CD8-positive, alpha-beta memory T cell (primary cell): ENCODE results near the gene RBBP9. TPM values are rescaled to one million over a fixed set of nuclear protein-coding genes. Genes with fewer than 3 reads are reported as not detected.
"Not testable (repeated sequence)": the region's sequence is repeated elsewhere in the genome, so short reads cannot be mapped to it uniquely, and the experiment has no call there.

Source experiments
- CTCF ChIA-PET: fragments of 350-600 bp; sonication (Branson Sonifier 250); formaldehyde crosslinking; loops from one replicate; lab custom pipeline; 2021; ENCODE audit warnings: antibody characterized with exemption; lab: Charles Lee
- POLR2A ChIA-PET: fragments of 350-600 bp; sonication (Branson Sonifier 250); formaldehyde crosslinking; loops from one replicate; lab custom pipeline; 2021; ENCODE audit warnings: antibody characterized with exemption; lab: Charles Lee
- DNase-seq, 5 donors: peaks; one replicate each; pipeline versions ENCODE4 v3.0.0 to v3.0.0-alpha.2; 2020 to 2022; ENCODE audit warnings: mixed read lengths in 1 of 5
- H3K27ac ChIP-seq: one replicate; pipeline ENCODE4 v1.7.0; 2013; ENCODE audit warnings: low read depth, mild to moderate bottlenecking, low read length, moderate library complexity
- H3K27me3 ChIP-seq: 2 replicates; pipeline ENCODE4 v1.7.0; 2013; ENCODE audit warnings: low read length, mild to moderate bottlenecking; ENCODE audit not compliant: insufficient read depth, poor library complexity, severe bottlenecking
- H3K36me3 ChIP-seq: 2 replicates; pipeline ENCODE4 v1.7.0; 2013; ENCODE audit warnings: mild to moderate bottlenecking, low read length, moderate library complexity; ENCODE audit not compliant: insufficient read depth
- H3K4me1 ChIP-seq: 2 replicates; pipeline ENCODE4 v1.7.0; 2013; ENCODE audit warnings: mild to moderate bottlenecking, low read length, moderate library complexity; ENCODE audit not compliant: insufficient read depth
- H3K4me3 ChIP-seq: 2 replicates; pipeline ENCODE4 v1.7.0; 2013; ENCODE audit warnings: mild to moderate bottlenecking, low read length
- H3K9me3 ChIP-seq: 2 replicates; pipeline ENCODE4 v1.7.0; 2013; ENCODE audit warnings: mild to moderate bottlenecking, low read length
- H3K27ac Mint-ChIP-seq, 8 donors: one replicate each; pipeline ENCODE4 v1.8.0; 2020 to 2021; ENCODE audit warnings: mixed read lengths in 8 of 8, mild to moderate bottlenecking in 6 of 8, inconsistent platforms in 3 of 8, moderate library complexity in 3 of 8
- H3K27me3 Mint-ChIP-seq, 2 donors: one replicate each; pipeline ENCODE4 v1.8.0; 2020 to 2021; ENCODE audit warnings: mixed read lengths in 2 of 2, mild to moderate bottlenecking in 1 of 2, moderate library complexity in 1 of 2
- H3K36me3 Mint-ChIP-seq, 3 donors: one replicate each; pipeline ENCODE4 v1.8.0; 2020 to 2021; ENCODE audit warnings: mixed read lengths in 3 of 3, inconsistent platforms in 1 of 3, mild to moderate bottlenecking in 1 of 3
- H3K4me1 Mint-ChIP-seq, 3 donors: one replicate each; pipeline ENCODE4 v1.8.0; 2020 to 2021; ENCODE audit warnings: mixed read lengths in 3 of 3, inconsistent platforms in 1 of 3, mild to moderate bottlenecking in 1 of 3
- H3K4me3 Mint-ChIP-seq, 7 donors: one replicate each; pipeline ENCODE4 v1.8.0; 2020 to 2021; ENCODE audit warnings: mixed read lengths in 7 of 7, mild to moderate bottlenecking in 6 of 7, moderate library complexity in 4 of 7, inconsistent platforms in 2 of 7
- H3K9me3 Mint-ChIP-seq, 5 donors: one replicate each; pipeline ENCODE4 v1.8.0; 2020 to 2022; ENCODE audit warnings: mixed read lengths in 5 of 5, mild to moderate bottlenecking in 3 of 5, moderate library complexity in 2 of 5, inconsistent platforms in 1 of 5
- polyA plus RNA-seq: library from polyadenylated mRNA; unstranded; fragments of 300-500 nt; fragmentation: Illumina TruSeq; gene quantifications from one replicate; pipeline ENCODE4 v1.2.3, GENCODE V29; 2021
- total RNA-seq, 2 experiments: library from RNA; stranded (reverse); gene quantifications; one replicate each; pipeline ENCODE4 v1.2.3, GENCODE V29; 2021

Gene RBBP9
- total and polyA plus RNA-seq, 3 experiments from 2014 or later, result 7.9 to 20.4 (median 18.1) TPM

- H3K27me3 ChIP-seq, H3K36me3 ChIP-seq, H3K4me3 Mint-ChIP-seq, H3K27ac Mint-ChIP-seq, POLR2A ChIA-PET, H3K4me1 ChIP-seq, H3K4me3 ChIP-seq, H3K27me3 Mint-ChIP-seq, H3K9me3 Mint-ChIP-seq, H3K36me3 Mint-ChIP-seq, CTCF ChIA-PET, H3K27ac ChIP-seq, DNase-seq, H3K9me3 ChIP-seq: not testable (repeated sequence)
- peaks cover 9 to 12% (median 11%) of the 10 kb centered on the region in 3 donors for H3K4me1 Mint-ChIP-seq
Measured at GRCh38 chr20:18501672-18502071, 4.6 kb upstream of the RBBP9 start.

DNA sequence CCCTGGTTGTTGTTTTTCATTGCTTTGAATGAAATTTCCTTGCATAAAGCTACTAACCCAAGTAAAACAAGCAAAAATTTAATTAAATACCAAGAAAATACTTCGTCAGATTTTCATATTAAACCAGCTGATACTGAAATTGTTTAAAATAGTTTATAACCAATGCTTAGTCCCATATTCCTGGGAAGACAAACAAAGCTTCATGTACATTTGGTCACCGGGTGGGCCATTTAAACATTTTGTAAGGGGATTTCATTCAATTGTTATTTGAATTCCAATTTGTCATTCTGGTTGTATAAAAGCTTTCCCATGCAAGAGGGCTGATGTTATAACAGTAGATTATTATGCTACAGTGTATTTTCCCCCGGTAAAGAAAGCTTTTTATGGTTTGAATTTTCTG is 578 bp upstream of the RBBP9 start:
- Mint-ChIP-seq H3K27me3 (peaks cover 0 to 9% of the 10 kb centered on the region in 2 donors), H3K9me3 (no peaks in the 10 kb centered on the region), H3K4me1 (peaks cover 17 to 21% (median 19%) of the 10 kb centered on the region in 3 donors), H3K4me3 (peak overlapping the region; percentile 94 to 99 (median 98)), H3K27ac (peak overlapping the region; percentile 33 to 97 (median 95)), H3K36me3 (peaks cover 4 to 17% (median 4%) of the 10 kb centered on the region in 3 donors)
- no peaks in the 10 kb centered on the region for H3K9me3 ChIP-seq
- ChIA-PET CTCF (interaction anchor here (0.7 to 2.4 kb wide), 4 partner anchors 9 to 28 kb away, joined by 3 to 30 read pairs (median 4); partner anchors contain the start of gene SEC23B), POLR2A (interaction anchor here (0.7 to 3.6 kb wide), 3 partner anchors 9 to 358 kb away, joined by 3 to 41 read pairs (median 11); partner anchors contain the start of genes DZANK1, POLR3F and SEC23B)
- peaks cover 13% of the 10 kb centered on the region for H3K4me1 ChIP-seq
- no peak overlapping the region for H3K27ac ChIP-seq
- no peak for DNase-seq
- no peaks in the 10 kb centered on the region for H3K27me3 ChIP-seq
- H3K4me3 ChIP-seq, result peak overlapping the region; percentile 82
- H3K36me3 ChIP-seq, result peaks cover 5% of the 10 kb centered on the region

- Histone ChIP-seq H3K4me3 (peak overlapping the region; percentile 82), H3K9me3 (no peaks in the 10 kb centered on the region), H3K36me3 (peaks cover 7% of the 10 kb centered on the region), H3K27ac (no peak overlapping the region), H3K4me1 (peaks cover 13% of the 10 kb centered on the region), H3K27me3 (no peaks in the 10 kb centered on the region)
- ChIA-PET POLR2A (interaction anchor here (3.6 kb wide), 1 partner anchor 11 kb away, joined by 41 read pairs; the partner anchor contains the start of gene SEC23B), CTCF (interaction anchor here (2.1 to 2.4 kb wide), 2 partner anchors 11 to 13 kb away, joined by 6 to 30 read pairs; partner anchors contain the start of gene SEC23B)
- DNase-seq, result no peak
- peak overlapping the region; percentile 94 to 99 (median 98) for H3K4me3 Mint-ChIP-seq
- H3K9me3 Mint-ChIP-seq, result no peaks in the 10 kb centered on the region
- peaks cover 17 to 21% (median 19%) of the 10 kb centered on the region in 3 donors for H3K4me1 Mint-ChIP-seq
- H3K27ac Mint-ChIP-seq, result peak overlapping the region in 7 of 8 donors; percentile 13 to 97 (median 94)
- peaks cover 0 to 30% (median 8%) of the 10 kb centered on the region in 3 donors for H3K36me3 Mint-ChIP-seq
- H3K27me3 Mint-ChIP-seq, result no peaks in the 10 kb centered on the region
Measured at GRCh38 chr20:18496042-18496441, 983 bp downstream of the RBBP9 start.

- H3K9me3 Mint-ChIP-seq, result no peaks in the 10 kb centered on the region
- H3K27me3 Mint-ChIP-seq, result no peaks in the 10 kb centered on the region
- POLR2A ChIA-PET, result no interaction called here
Measured at GRCh38 chr20:18488301-18488700, 8.7 kb downstream of the RBBP9 start.

GRCh38 chr20:18481596-18481995 is 15.4 kb downstream of the RBBP9 start:
- POLR2A ChIA-PET, result no interaction called here
- H3K27me3 ChIP-seq, result no peaks in the 10 kb centered on the region
- H3K36me3 ChIP-seq, result peaks cover 28% of the 10 kb centered on the region
- H3K27ac ChIP-seq, result no peak overlapping the region
- Mint-ChIP-seq H3K4me1 (no peaks in the 10 kb centered on the region), H3K4me3 (no peak overlapping the region), H3K9me3 (no peaks in the 10 kb centered on the region), H3K27me3 (no peaks in the 10 kb centered on the region), H3K27ac (peak overlapping the region in 2 of 8 donors; percentile 17 to 68), H3K36me3 (peaks cover 4 to 77% (median 22%) of the 10 kb centered on the region in 3 donors)
- DNase-seq, result no peak
- no peaks in the 10 kb centered on the region for H3K4me1 ChIP-seq
- no peak overlapping the region for H3K4me3 ChIP-seq
- no peaks in the 10 kb centered on the region for H3K9me3 ChIP-seq
- CTCF ChIA-PET, result interaction anchor here (0.7 kb wide), 1 partner anchor 66 kb away, joined by 4 read pairs; no protein-coding TSS in a partner anchor

More at GRCh38 chr20:18488301-18488700, 8.7 kb downstream of the RBBP9 start:
- Histone ChIP-seq H3K4me1 (no peaks in the 10 kb centered on the region), H3K36me3 (peaks cover 20% of the 10 kb centered on the region), H3K27me3 (no peaks in the 10 kb centered on the region), H3K27ac (no peak overlapping the region), H3K4me3 (no peak overlapping the region), H3K9me3 (no peaks in the 10 kb centered on the region)
- peaks cover 0 to 2% (median 0%) of the 10 kb centered on the region in 3 donors for H3K4me1 Mint-ChIP-seq
- CTCF ChIA-PET, result interaction anchor here (1.0 kb wide), 1 partner anchor 27 kb away, joined by 3 read pairs; no protein-coding TSS in a partner anchor
- DNase-seq, result no peak
- no peak overlapping the region for H3K4me3 Mint-ChIP-seq
- peaks cover 4 to 77% (median 20%) of the 10 kb centered on the region in 3 donors for H3K36me3 Mint-ChIP-seq
- H3K27ac Mint-ChIP-seq, result no peak overlapping the region

- no peak overlapping the region for H3K4me3 ChIP-seq
- H3K9me3 ChIP-seq, result no peaks in the 10 kb centered on the region
- POLR2A ChIA-PET, result no interaction called here
- no peak overlapping the region for H3K27ac ChIP-seq
- H3K27ac Mint-ChIP-seq, result no peak overlapping the region
- peaks cover 12 to 80% (median 29%) of the 10 kb centered on the region in 3 donors for H3K36me3 Mint-ChIP-seq
- H3K27me3 Mint-ChIP-seq, result no peaks in the 10 kb centered on the region
- CTCF ChIA-PET, result no interaction called here
- no peak for DNase-seq
- H3K4me3 Mint-ChIP-seq, result no peak overlapping the region
- no peaks in the 10 kb centered on the region for H3K9me3 Mint-ChIP-seq
- no peaks in the 10 kb centered on the region for H3K27me3 ChIP-seq
- H3K4me1 Mint-ChIP-seq, result no peaks in the 10 kb centered on the region
- H3K4me1 ChIP-seq, result no peaks in the 10 kb centered on the region
- H3K36me3 ChIP-seq, result peaks cover 24% of the 10 kb centered on the region
Measured at GRCh38 chr20:18477821-18478220, 19.2 kb downstream of the RBBP9 start.

GRCh38 chr20:18477218-18477617 is 19.8 kb downstream of the RBBP9 start:
- ChIA-PET CTCF (no interaction called here), POLR2A (no interaction called here)
- Mint-ChIP-seq H3K27ac (no peak overlapping the region), H3K4me3 (no peak overlapping the region), H3K36me3 (peaks cover 12 to 76% (median 25%) of the 10 kb centered on the region in 3 donors), H3K4me1 (no peaks in the 10 kb centered on the region), H3K27me3 (no peaks in the 10 kb centered on the region), H3K9me3 (no peaks in the 10 kb centered on the region)
- no peaks in the 10 kb centered on the region for H3K9me3 ChIP-seq
- H3K27me3 ChIP-seq, result no peaks in the 10 kb centered on the region
- H3K4me1 ChIP-seq, result no peaks in the 10 kb centered on the region
- no peak for DNase-seq
- peaks cover 18% of the 10 kb centered on the region for H3K36me3 ChIP-seq
- H3K4me3 ChIP-seq, result no peak overlapping the region
- H3K27ac ChIP-seq, result no peak overlapping the region
